Pancreas (tissue), 10 donors: ENCODE measurements around the gene PPP3CA. TPM values are rescaled to one million over a fixed set of nuclear protein-coding genes. Genes with fewer than 3 reads are reported as not detected.

Experiments used
- ATAC-seq, 4 donors: fragments of 200-7000 bp; cut with Tn5 transposase; one replicate each; pipeline versions ENCODE4 v1.8.0 to v1.9.1; 2020; ENCODE audit warnings: mild to moderate bottlenecking in 4 of 4, moderate library complexity in 4 of 4
- DNase-seq, 6 donors: peaks; one replicate each; pipeline ENCODE4 v3.0.0-alpha.2; 2020
- FAIRE-seq: peaks from 2 replicates; lab custom pipeline; 2012; peaks lifted over from hg19 to GRCh38; lab: Jason Lieb, UNC
- H3K27ac ChIP-seq, 4 donors: fragments of 200-600 bp; sonication (generic); 1 replicate in 3 of 4; 2 replicates in 1 of 4; pipeline versions ENCODE4 v1.5.0 to v1.8.0; 2020
- H3K27me3 ChIP-seq, 4 donors: fragments of 200-600 bp; one replicate each; pipeline ENCODE4 v1.8.0; 2021
- H3K36me3 ChIP-seq, 3 donors: fragments of 200-600 bp; sonication (generic) in 1 of 3; one replicate each; pipeline versions ENCODE4 v1.5.0 to v1.8.0; 2020 to 2021
- H3K4me1 ChIP-seq, 3 donors: fragments of 200-600 bp; one replicate each; pipeline ENCODE4 v1.8.0; 2021
- H3K4me3 ChIP-seq, 4 donors: fragments of 200-600 bp; sonication (generic) in 2 of 4; one replicate each; pipeline versions ENCODE4 v1.5.0 to v1.8.0; 2020 to 2021
- H3K9me3 ChIP-seq, 4 donors: fragments of 200-600 bp; one replicate each; pipeline ENCODE4 v1.8.0; 2021
- WGBS, 2 donors: extraction: QIAGEN DNeasy Blood & Tissue Kit; methylation state at CpG; one replicate each; pipeline ENCODE4 v1.1.7; 2013; 5-methylcytosine and 5-hydroxymethylcytosine counted together
- intact Hi-C, 3 donors: fragments of 100-400 bp; cut with DNase I; formaldehyde crosslinking; loops; one replicate each; pipeline versions ENCODE4 v1.11.1 to v1.14.2; 2022
- polyA plus RNA-seq, 2 donors: library from polyadenylated mRNA; stranded (reverse); fragments of 200-250 nt; gene quantifications; one replicate each; pipeline ENCODE4 v1.2.3, GENCODE V29; 2013
- total RNA-seq, 6 donors: library from RNA; stranded (reverse); fragmentation: NEBNext Ultra II Directional in 4 of 6; extraction: Animal tissue kit (Norgen Biotek cat#: 25700) in 4 of 6; gene quantifications; one replicate each; pipeline versions ENCODE4 v1.2.1 to v1.2.4, GENCODE V29; 2021 to 2023
- TF ChIP-seq, protein P1 (sequence below), 4 donors: fragments of 200-600 bp; sonication (generic) in 3 of 4; IDR thresholded peaks; one replicate each; pipeline versions ENCODE4 v1.5.0 to v1.8.0; 2021; ENCODE audit warnings: antibody characterized with exemption in 4 of 4
- donor health status: healthy with polysubstance abuse.
- donor health status: DM: no; HTN: no; CAD: no; lungs with moderate emphysema.
- donor health status: DM: no; HTN: no; CAD: no.
- donor health status: control.
- donor health status: control.
- donor health status: Bipolar disorder and iron deficiency.
- donor health status: DM: yes; HTN: yes; CAD: no.
- donor health status: DM: no; HTN: no; CAD: no.
- donor health status: DM: no; HTN: no; CAD: no.
- donor health status: DM: yes; HTN: yes; CAD: no.

Gene PPP3CA
- total and polyA plus RNA-seq, 8 donors, result 4.9 to 22.7 (median 10.3) TPM

GRCh38 chr4:101175896-101176676, 171.2 kb downstream of the PPP3CA start:
- DNase-seq, result no peak
- no peaks in the 10 kb centered on the region for H3K9me3 ChIP-seq
- 74 to 77% methylated on average over 6 of the region's 6 CpGs for WGBS, 2 donors
- TF ChIP-seq, protein P1, sequence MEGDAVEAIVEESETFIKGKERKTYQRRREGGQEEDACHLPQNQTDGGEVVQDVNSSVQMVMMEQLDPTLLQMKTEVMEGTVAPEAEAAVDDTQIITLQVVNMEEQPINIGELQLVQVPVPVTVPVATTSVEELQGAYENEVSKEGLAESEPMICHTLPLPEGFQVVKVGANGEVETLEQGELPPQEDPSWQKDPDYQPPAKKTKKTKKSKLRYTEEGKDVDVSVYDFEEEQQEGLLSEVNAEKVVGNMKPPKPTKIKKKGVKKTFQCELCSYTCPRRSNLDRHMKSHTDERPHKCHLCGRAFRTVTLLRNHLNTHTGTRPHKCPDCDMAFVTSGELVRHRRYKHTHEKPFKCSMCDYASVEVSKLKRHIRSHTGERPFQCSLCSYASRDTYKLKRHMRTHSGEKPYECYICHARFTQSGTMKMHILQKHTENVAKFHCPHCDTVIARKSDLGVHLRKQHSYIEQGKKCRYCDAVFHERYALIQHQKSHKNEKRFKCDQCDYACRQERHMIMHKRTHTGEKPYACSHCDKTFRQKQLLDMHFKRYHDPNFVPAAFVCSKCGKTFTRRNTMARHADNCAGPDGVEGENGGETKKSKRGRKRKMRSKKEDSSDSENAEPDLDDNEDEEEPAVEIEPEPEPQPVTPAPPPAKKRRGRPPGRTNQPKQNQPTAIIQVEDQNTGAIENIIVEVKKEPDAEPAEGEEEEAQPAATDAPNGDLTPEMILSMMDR (IDR thresholded peaks at IDR 0.05), result no peak
- intact Hi-C loops, result no loop called here
- peaks cover 0 to 3% (median 0%) of the 10 kb centered on the region in 3 donors for H3K4me1 ChIP-seq
- peak in 3 of 4 donors; percentile 38 to 62 (median 59) for ATAC-seq
- no peak overlapping the region for H3K27ac ChIP-seq
- no peaks in the 10 kb centered on the region for H3K27me3 ChIP-seq
- H3K36me3 ChIP-seq, result no peaks in the 10 kb centered on the region
- FAIRE-seq, result no peak
- no peak overlapping the region for H3K4me3 ChIP-seq

DNA sequence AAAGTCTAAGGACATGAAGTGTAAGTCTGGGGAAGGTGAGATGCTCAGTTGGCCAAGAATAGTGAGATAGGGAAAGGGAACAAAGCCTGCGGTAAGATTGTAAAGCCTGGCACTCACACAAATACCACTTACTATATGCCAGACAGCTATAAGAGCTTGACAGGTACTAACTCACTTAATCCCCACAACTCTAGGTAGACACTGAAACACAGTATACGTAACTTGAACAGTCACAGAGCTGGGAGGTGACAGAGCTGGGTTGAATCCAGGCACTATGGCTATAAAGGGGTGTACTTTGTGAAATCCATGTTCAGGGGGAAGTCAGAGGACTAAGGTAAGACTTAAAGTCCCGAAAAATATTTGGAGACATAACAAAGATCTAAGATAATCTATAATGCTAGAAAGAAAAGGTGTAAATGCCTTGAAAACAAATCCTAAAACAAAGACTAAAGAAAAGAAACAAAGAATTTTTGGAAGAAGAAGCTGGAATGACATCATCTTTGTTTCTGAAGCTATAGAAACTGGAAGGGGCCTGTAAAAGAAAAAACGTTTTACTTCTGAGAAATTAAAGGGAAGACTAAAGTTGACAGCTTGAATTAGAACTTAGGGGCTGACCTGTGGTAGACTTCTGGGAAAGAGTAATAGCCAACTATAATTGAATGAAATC, 172.5 kb downstream of the PPP3CA start:
- ATAC-seq (no peak), DNase-seq (no peak), FAIRE-seq (no peak)
- 74 to 75% methylated on average over 4 of the region's 4 CpGs for WGBS, 2 donors
- TF ChIP-seq, protein P1 (IDR thresholded peaks at IDR 0.05), result no peak
- Histone ChIP-seq H3K4me1 (peaks cover 0 to 3% (median 0%) of the 10 kb centered on the region in 3 donors), H3K4me3 (no peak overlapping the region), H3K27me3 (no peaks in the 10 kb centered on the region), H3K27ac (no peak overlapping the region), H3K9me3 (no peaks in the 10 kb centered on the region), H3K36me3 (no peaks in the 10 kb centered on the region)
- intact Hi-C loops, result no loop called here

DNA sequence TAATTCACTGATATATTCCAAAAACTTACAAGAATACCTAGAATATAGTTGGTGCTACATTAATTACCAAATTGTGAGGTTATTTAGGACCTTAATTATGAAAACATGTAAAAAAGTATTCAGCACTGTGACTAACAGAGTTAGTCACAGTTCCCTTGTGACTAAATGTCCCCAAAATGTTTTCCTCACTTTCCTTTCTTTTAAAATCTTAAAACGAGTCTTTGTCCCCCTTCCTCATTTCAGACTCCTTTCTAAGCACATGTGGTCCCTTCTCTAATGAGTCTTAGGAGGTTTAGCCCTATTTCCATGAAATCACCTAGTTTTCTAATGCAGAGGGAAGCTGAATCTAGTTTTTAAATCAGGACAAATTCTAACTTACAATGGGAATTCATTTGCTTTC, 175.0 kb downstream of the PPP3CA start:
- no peak for ATAC-seq
- H3K27ac ChIP-seq, result no peak overlapping the region
- H3K36me3 ChIP-seq, result no peaks in the 10 kb centered on the region
- H3K4me3 ChIP-seq, result no peak overlapping the region
- H3K9me3 ChIP-seq, result no peaks in the 10 kb centered on the region
- no peaks in the 10 kb centered on the region for H3K27me3 ChIP-seq
- intact Hi-C loops, result no loop called here
- WGBS, 2 donors, result 52 to 60% methylated on average over 1 of the region's 1 CpG
- DNase-seq, result no peak
- TF ChIP-seq, protein P1 (IDR thresholded peaks at IDR 0.05), result no peak
- FAIRE-seq, result no peak
- peaks cover 0 to 3% (median 3%) of the 10 kb centered on the region in 3 donors for H3K4me1 ChIP-seq

DNA sequence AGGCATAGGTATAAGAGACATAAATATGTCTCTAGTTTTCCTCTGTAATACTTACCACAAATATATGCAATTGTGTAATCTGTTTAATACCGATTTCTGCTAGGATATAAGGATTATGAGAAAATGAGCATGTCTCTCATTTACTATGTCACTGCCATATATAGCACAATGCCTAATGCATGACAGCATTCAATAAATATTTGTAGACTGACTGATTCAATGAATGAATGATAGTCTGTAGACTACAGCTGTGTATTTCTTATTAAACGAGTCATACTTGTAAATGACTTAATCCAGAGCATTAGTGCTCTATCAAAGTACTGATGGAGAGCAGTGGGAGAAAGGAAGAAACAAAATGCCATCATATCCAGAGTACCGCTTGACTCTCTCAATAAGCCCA, 175.6 kb downstream of the PPP3CA start:
- Histone ChIP-seq H3K27me3 (no peaks in the 10 kb centered on the region), H3K27ac (no peak overlapping the region), H3K4me1 (peaks cover 0 to 3% (median 3%) of the 10 kb centered on the region in 3 donors), H3K36me3 (no peaks in the 10 kb centered on the region), H3K9me3 (no peaks in the 10 kb centered on the region), H3K4me3 (no peak overlapping the region)
- TF ChIP-seq, protein P1 (IDR thresholded peaks at IDR 0.05), result no peak
- DNase-seq (no peak), FAIRE-seq (no peak), ATAC-seq (no peak)
- 73 to 76% methylated on average over 3 of the region's 3 CpGs for WGBS, 2 donors
- intact Hi-C loops, result no loop called here
